NT2/D1 (cell line): Measurements from ENCODE around the gene EPHA3.

Experiments
- SUZ12 ChIP-seq: IDR thresholded peaks from 2 replicates; pipeline ENCODE4 v1.6.1; 2011; ENCODE audit not compliant: insufficient read length, insufficient read depth; ENCODE audit errors: extremely low read depth
- ZNF274 ChIP-seq: IDR thresholded peaks from 2 replicates; pipeline ENCODE4 v1.6.1; 2011; ENCODE audit warnings: mild to moderate bottlenecking, low read depth, low read length

DNA sequence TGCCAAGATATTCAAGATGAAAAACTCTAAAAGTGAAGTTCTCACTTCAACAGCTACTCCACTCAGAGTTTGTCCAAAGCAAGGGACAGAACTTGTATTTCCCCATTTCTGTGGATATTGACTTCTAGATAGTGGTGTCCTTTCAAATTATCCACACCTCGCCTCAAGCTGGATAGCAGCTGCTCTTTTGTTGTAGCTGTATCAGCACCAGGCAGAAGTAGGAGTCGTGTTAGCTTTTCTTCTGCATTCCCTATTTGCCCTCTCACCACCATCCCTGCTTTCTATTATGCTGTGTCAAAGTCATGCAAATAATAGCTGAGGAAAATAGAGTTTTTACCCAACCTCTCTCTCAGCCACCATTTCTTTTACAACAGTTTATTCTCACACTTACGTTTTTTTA lies 303.8 kb downstream of the EPHA3 start:
- no peak for TF ChIP-seq SUZ12
- no peak for TF ChIP-seq ZNF274
